Measurements from ENCODE around the gene LAMB1. TPM values are rescaled to one million over a fixed set of nuclear protein-coding genes. Genes with fewer than 3 reads are reported as not detected.
A peak's percentile ranks its signal among the peaks of the same experiment; 100 is the strongest.

The LAMB1 gene
- polyA plus RNA-seq, 1 experiment: 204 TPM

GRCh38 chr7:108003599-108003935 lies 606 bp upstream of the LAMB1 start:
- no peak for DNase-seq (ENCODE audit: low read depth)
- Histone ChIP-seq H3K36me3 (ENCODE audit: control insufficient read depth, insufficient read depth, low read length) (peaks cover 2% of the 10 kb centered on the region), H3K4me3 (ENCODE audit: low read depth, low read length) (peak overlapping the region; percentile 66), H3K27me3 (ENCODE audit: control insufficient read depth, insufficient read depth, low read length) (no peaks in the 10 kb centered on the region; the same call in 1 of the 2 replicates)
- TF ChIP-seq CTCF (IDR thresholded peaks at IDR 0.05; ENCODE audit: insufficient read depth, low read depth, low read length): no peak
- ChIA-PET POLR2A (no interaction called here), CTCF (interaction anchor here (1.7 kb wide), 2 partner anchors 13 to 143 kb away, joined by 11 read pairs; no protein-coding TSS in a partner anchor)

- DNase-seq (ENCODE audit: low read depth): no peak
These were observed 916 bp downstream of the LAMB1 start for GRCh38 chr7:108001764-108002725.

GRCh38 chr7:108000875-108001763 lies 1.8 kb downstream of the LAMB1 start:
- Histone ChIP-seq H3K36me3 (ENCODE audit: control insufficient read depth, insufficient read depth, low read length) (peaks cover 2% of the 10 kb centered on the region), H3K27me3 (ENCODE audit: control insufficient read depth, insufficient read depth, low read length) (no peaks in the 10 kb centered on the region), H3K4me3 (ENCODE audit: low read depth, low read length) (peak overlapping the region; percentile 66)
- POLR2A ChIA-PET: interaction anchor here (0.6 kb wide), 1 partner anchor 42 kb away, joined by 3 read pairs; no protein-coding TSS in a partner anchor
- no peak for DNase-seq (ENCODE audit: low read depth)
- CTCF ChIA-PET: interaction anchor here (0.6 to 2.1 kb wide), 4 partner anchors 16 to 1538 kb away, joined by 3 to 11 read pairs (median 8); no protein-coding TSS in a partner anchor
- TF ChIP-seq CTCF (IDR thresholded peaks at IDR 0.05; ENCODE audit: insufficient read depth, low read depth, low read length): peak; percentile 40

More at GRCh38 chr7:108001764-108002725, 916 bp downstream of the LAMB1 start:
- CTCF ChIA-PET: interaction anchor here (0.6 to 2.1 kb wide), 6 partner anchors 15 to 1539 kb away, joined by 3 to 11 read pairs (median 8); no protein-coding TSS in a partner anchor
- no peak for TF ChIP-seq CTCF (IDR thresholded peaks at IDR 0.05; ENCODE audit: insufficient read depth, low read depth, low read length)
- Histone ChIP-seq H3K27me3 (ENCODE audit: control insufficient read depth, insufficient read depth, low read length) (no peaks in the 10 kb centered on the region; the same call in 1 of the 2 replicates), H3K4me3 (ENCODE audit: low read depth, low read length) (peak overlapping the region; percentile 66), H3K36me3 (ENCODE audit: control insufficient read depth, insufficient read depth, low read length) (peaks cover 2% of the 10 kb centered on the region)
- POLR2A ChIA-PET: no interaction called here

- CTCF ChIA-PET: interaction anchor here (0.8 to 2.0 kb wide), 3 partner anchors 48 to 146 kb away, joined by 3 to 7 read pairs (median 3); no protein-coding TSS in a partner anchor
- Histone ChIP-seq H3K27me3 (ENCODE audit: control insufficient read depth, insufficient read depth, low read length) (no peaks in the 10 kb centered on the region), H3K36me3 (ENCODE audit: control insufficient read depth, insufficient read depth, low read length) (peaks cover 2% of the 10 kb centered on the region), H3K4me3 (ENCODE audit: low read depth, low read length) (no peak overlapping the region; the same call in 1 of the 2 replicates)
- no peak for DNase-seq (ENCODE audit: low read depth)
- no peak for TF ChIP-seq CTCF (IDR thresholded peaks at IDR 0.05; ENCODE audit: insufficient read depth, low read depth, low read length)
- POLR2A ChIA-PET: interaction anchor here (0.6 kb wide), 1 partner anchor 94 kb away, joined by 4 read pairs; no protein-coding TSS in a partner anchor
These were observed 3.0 kb downstream of the LAMB1 start for GRCh38 chr7:107999779-108000560.

Measured in BJ (cell line).